Muscle of leg (tissue), 16 donors: ENCODE measurements around the gene MIA. TPM values are rescaled to one million over a fixed set of nuclear protein-coding genes. Genes with fewer than 3 reads are reported as not detected.
"Not testable (repeated sequence)": the region's sequence is repeated elsewhere in the genome, so short reads cannot be mapped to it uniquely, and the experiment has no call there.

Experiments used
- DNase-seq: peaks from one replicate; pipeline ENCODE4 v3.0.0; 2013
- H3K27ac ChIP-seq: one replicate; pipeline ENCODE4 v1.5.1; 2013; ENCODE audit warnings: mild to moderate bottlenecking, low read length, control low read depth
- H3K27me3 ChIP-seq: one replicate; pipeline ENCODE4 v1.6.1; 2013; ENCODE audit warnings: low read length; ENCODE audit not compliant: control insufficient read depth, insufficient read depth
- H3K36me3 ChIP-seq: one replicate; pipeline ENCODE4 v1.6.1; 2013; ENCODE audit warnings: low read length; ENCODE audit not compliant: control insufficient read depth, insufficient read depth
- H3K4me1 ChIP-seq: one replicate; pipeline ENCODE4 v1.6.1; 2013; ENCODE audit warnings: low read length; ENCODE audit not compliant: control insufficient read depth, insufficient read depth
- H3K4me3 ChIP-seq: one replicate; pipeline ENCODE4 v1.5.1; 2013; ENCODE audit warnings: low read length, control low read depth
- H3K9me3 ChIP-seq: replicated peaks from 2 replicates; pipeline ENCODE4 v1.6.1; 2013; ENCODE audit warnings: low read depth, low read length; ENCODE audit not compliant: control insufficient read depth
- WGBS: methylation state at CpG from one replicate; pipeline ENCODE4 v1.1.5; 2013; ENCODE audit warnings: missing lambda C conversion rate; ENCODE audit not compliant: insufficient coverage; 5-methylcytosine and 5-hydroxymethylcytosine counted together
- long read RNA-seq, 11 donors: transcript quantifications; one replicate each; lab custom pipeline, GENCODE V29; 2026
- polyA plus RNA-seq, 8 donors: library from polyadenylated mRNA; unstranded; fragments of 120-200 nt; gene quantifications; one replicate each; pipeline versions ENCODE4 v1.2.1 to v1.2.3, GENCODE V29; 2013; ENCODE audit warnings: inconsistent platforms in 1 of 8, low replicate concordance in 1 of 8; ENCODE audit not compliant: insufficient read length in 8 of 8, insufficient read depth in 1 of 8
- total RNA-seq: library from RNA; stranded (reverse); fragments of 120-200 nt; gene quantifications from one replicate; pipeline ENCODE4 v1.2.4, GENCODE V29; 2013

The MIA gene
- total RNA-seq (3.3 TPM), polyA plus RNA-seq (1 to 10 TPM in 6 of 8 donors, under 1 TPM in 1, not detected in 1; 0.67 to 5.9 (median 2.9) TPM)
- long read RNA-seq, donor 1: 0 reads
- long read RNA-seq, donor 2: 0 reads
- long read RNA-seq, donor 3, partial matches to known transcripts: 0 of 1 reads
- long read RNA-seq, donor 3, other reads (novel, unspliced or antisense): 0 of 1 reads
- long read RNA-seq, donor 4: 0 reads
- long read RNA-seq, donor 5, transcript MIA-201 (4 exons, 632 nt): major isoform, 5 of 6 reads
- long read RNA-seq, donor 5, partial matches to known transcripts: 0 of 6 reads
- long read RNA-seq, donor 5, other reads (novel, unspliced or antisense): 0 of 6 reads
- long read RNA-seq, donor 6: 0 reads
- long read RNA-seq, donor 7, partial matches to known transcripts: 0 of 2 reads
- long read RNA-seq, donor 7, other reads (novel, unspliced or antisense): 0 of 2 reads
- long read RNA-seq, donor 8, partial matches to known transcripts: 0 of 1 reads
- long read RNA-seq, donor 8, other reads (novel, unspliced or antisense): 0 of 1 reads
- long read RNA-seq, donor 9: 0 reads
- long read RNA-seq, donor 10: 0 reads
- long read RNA-seq, donor 11: 0 reads

- H3K27ac ChIP-seq: no peak within 1 kb of the TSS
- peaks cover 2% of the 10 kb centered on the region for H3K36me3 ChIP-seq
- no CpG with 5 or more reads among the region's 9 CpGs for WGBS
- peaks cover 15% of the 10 kb centered on the region for H3K4me1 ChIP-seq
- no peaks in the 10 kb centered on the region for H3K27me3 ChIP-seq
- DNase-seq: no peak
- no peak within 1 kb of the TSS for H3K4me3 ChIP-seq
- H3K9me3 ChIP-seq: no peaks in the 10 kb centered on the region
These were observed at the start of gene MIA for GRCh38 chr19:40774916-40775631. Gene MIA, plus strand, starts transcription at chr19:40775521. Its CDS starts 22 bp downstream, at chr19:40775543.

DNA sequence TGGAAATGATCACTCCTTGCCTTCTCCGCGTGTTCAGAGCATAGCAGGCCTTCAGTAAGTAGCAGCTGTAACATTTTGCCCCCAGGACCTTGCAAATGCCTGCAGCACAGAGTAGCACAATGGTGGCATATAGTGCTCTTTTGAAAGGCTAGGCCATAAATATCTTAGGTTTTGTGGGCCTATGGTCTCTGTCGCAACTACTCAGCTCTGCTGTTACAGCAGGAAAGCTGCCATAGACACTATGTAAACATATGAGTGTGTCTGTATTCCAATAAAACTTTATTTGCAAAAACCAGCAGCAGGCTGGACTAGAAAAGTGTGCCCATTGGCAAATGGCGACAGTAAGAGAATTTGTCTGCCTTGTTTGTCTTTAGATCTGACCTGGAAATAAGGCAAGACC is 49.0 kb upstream of the MIA start:
- 95% methylated on average over 2 of the region's 4 CpGs for WGBS
- Histone ChIP-seq H3K27me3 (no peaks in the 10 kb centered on the region), H3K36me3 (peaks cover 71% of the 10 kb centered on the region), H3K9me3 (no peaks in the 10 kb centered on the region), H3K4me3 (no peak overlapping the region), H3K4me1 (no peaks in the 10 kb centered on the region), H3K27ac (no peak overlapping the region)
- no peak for DNase-seq

GRCh38 chr19:40730065-40730464 is 45.3 kb upstream of the MIA start:
- H3K27me3 ChIP-seq, H3K9me3 ChIP-seq, H3K4me3 ChIP-seq, DNase-seq, H3K4me1 ChIP-seq, H3K27ac ChIP-seq: not testable (repeated sequence)
- H3K36me3 ChIP-seq: peaks cover 80% of the 10 kb centered on the region
- 87% methylated on average over 3 of the region's 5 CpGs for WGBS

GRCh38 chr19:40732304-40732703 is 43.0 kb upstream of the MIA start:
- not testable (repeated sequence) for H3K4me1 ChIP-seq, H3K4me3 ChIP-seq, H3K9me3 ChIP-seq, H3K27me3 ChIP-seq, DNase-seq, H3K27ac ChIP-seq
- H3K36me3 ChIP-seq: peaks cover 83% of the 10 kb centered on the region
- no CpG with 5 or more reads among the region's 16 CpGs for WGBS

DNA sequence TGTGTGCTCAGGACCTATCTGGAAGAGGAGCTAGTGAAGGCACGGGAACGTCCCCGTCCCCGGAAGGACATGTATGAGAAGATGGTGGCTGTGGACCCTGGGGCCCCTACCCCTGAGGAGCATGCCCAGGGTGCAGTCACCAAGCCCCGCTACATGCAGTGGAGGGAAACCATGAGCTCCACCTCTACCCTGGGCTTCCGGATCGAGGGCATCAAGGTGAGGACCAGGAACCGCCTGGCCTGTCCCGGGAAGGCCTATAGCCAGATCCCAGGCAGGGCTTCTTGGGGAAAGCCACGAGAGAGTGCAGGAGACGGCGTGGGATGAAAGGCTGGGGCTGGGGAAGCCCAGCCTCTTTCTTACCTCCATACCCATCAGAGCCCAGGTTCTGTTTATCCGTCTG is 42.2 kb upstream of the MIA start:
- no peak for DNase-seq
- Histone ChIP-seq H3K36me3 (peaks cover 82% of the 10 kb centered on the region), H3K27ac (no peak overlapping the region), H3K27me3 (no peaks in the 10 kb centered on the region), H3K4me1 (no peaks in the 10 kb centered on the region), H3K4me3 (no peak overlapping the region), H3K9me3 (no peaks in the 10 kb centered on the region)
- 93% methylated on average over 8 of the region's 13 CpGs for WGBS

DNA sequence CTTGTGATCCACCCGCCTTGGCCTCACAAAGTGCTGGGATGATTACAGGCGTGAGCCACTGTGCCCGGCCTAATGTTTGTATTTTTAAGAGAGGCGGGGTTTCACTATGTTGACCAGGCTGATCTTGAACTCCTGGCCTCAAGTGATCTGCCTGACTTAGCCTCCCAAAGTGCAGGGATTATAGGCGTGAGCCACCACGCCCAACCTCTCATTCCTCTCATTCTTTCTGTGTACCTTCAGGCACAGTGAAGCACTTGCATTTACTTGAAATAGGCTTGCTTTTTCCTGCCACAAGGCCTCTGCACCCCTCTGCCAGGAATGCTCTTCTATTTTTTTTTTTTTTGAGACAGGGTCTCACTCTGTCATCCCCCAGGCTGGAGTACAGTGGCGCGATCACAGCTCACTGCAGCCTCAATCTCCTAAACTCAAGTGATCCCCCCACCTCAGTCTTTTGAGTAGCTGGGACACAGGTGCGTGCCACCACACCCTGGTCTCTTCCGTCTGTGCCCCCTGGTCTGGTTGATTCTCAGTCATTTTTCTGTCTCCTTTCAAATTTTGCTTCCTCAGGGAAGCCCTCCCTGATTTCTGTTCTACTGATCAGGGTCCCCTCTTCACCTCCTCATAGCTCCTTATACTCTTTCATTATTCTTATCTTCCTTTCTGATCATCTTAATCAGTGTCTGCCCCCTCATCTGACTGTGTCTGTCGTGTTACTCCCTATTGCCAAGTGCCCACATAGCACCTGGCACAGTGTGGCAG is 40.1 kb upstream of the MIA start:
- peaks cover 86% of the 10 kb centered on the region for H3K36me3 ChIP-seq
- H3K4me1 ChIP-seq: peaks cover 2% of the 10 kb centered on the region
- H3K4me3 ChIP-seq: no peak overlapping the region
- no peaks in the 10 kb centered on the region for H3K27me3 ChIP-seq
- no peaks in the 10 kb centered on the region for H3K9me3 ChIP-seq
- DNase-seq: no peak
- 90% methylated on average over 9 of the region's 11 CpGs for WGBS
- no peak overlapping the region for H3K27ac ChIP-seq

DNA sequence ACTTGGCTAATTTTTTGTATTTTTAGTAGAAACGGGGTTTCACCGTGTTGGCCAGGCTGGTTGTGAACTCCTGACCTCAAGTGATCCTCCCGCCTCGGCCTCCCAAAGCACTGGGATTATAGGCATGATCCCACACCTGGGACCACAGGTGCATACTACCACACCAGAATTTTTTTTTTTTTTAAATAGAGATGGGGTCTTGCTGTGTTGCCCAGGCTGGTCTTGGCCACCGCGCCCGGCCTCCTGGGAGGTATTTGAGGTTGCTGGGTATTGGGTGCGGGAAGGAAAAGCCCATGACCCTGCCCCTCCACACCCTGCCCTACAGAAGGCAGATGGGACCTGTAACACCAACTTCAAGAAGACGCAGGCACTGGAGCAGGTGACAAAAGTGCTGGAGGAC is 38.7 kb upstream of the MIA start:
- H3K9me3 ChIP-seq: no peaks in the 10 kb centered on the region
- H3K36me3 ChIP-seq: peaks cover 78% of the 10 kb centered on the region
- peaks cover 10% of the 10 kb centered on the region for H3K4me1 ChIP-seq
- H3K4me3 ChIP-seq: no peak overlapping the region
- no peaks in the 10 kb centered on the region for H3K27me3 ChIP-seq
- no peak for DNase-seq
- no peak overlapping the region for H3K27ac ChIP-seq
- WGBS: 72% methylated on average over 5 of the region's 9 CpGs

DNA sequence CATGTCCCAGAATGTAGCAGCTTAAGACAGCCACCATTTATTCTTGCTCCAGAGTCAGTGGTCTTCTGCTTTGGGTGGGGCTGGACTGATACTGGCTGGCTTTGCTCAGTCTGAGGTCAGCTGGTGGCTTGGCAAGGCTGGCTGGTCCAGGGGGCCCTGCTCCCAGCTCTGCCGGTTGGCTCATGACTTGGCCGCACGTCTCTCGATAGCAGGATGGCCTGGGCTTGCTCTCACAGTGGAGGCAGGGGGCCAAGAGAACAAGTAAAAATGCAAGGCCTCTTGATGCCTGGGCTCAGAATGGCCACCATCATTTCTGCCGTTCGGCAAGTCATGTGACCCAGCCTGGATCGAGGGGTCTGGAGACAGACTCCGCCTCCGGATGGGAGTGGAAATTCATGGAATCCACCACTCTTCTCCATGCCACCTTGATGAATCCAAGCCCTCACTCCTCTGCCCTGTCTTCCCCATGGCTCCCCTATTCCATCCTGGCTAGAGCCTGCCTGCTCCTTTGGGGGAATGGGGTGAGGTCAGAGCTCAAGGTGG is 38.1 kb upstream of the MIA start:
- Histone ChIP-seq H3K27ac (no peak overlapping the region), H3K4me1 (peaks cover 10% of the 10 kb centered on the region), H3K27me3 (no peaks in the 10 kb centered on the region), H3K4me3 (no peak overlapping the region), H3K36me3 (peaks cover 76% of the 10 kb centered on the region), H3K9me3 (no peaks in the 10 kb centered on the region)
- WGBS: 77% methylated on average over 4 of the region's 9 CpGs
- DNase-seq: no peak

DNA sequence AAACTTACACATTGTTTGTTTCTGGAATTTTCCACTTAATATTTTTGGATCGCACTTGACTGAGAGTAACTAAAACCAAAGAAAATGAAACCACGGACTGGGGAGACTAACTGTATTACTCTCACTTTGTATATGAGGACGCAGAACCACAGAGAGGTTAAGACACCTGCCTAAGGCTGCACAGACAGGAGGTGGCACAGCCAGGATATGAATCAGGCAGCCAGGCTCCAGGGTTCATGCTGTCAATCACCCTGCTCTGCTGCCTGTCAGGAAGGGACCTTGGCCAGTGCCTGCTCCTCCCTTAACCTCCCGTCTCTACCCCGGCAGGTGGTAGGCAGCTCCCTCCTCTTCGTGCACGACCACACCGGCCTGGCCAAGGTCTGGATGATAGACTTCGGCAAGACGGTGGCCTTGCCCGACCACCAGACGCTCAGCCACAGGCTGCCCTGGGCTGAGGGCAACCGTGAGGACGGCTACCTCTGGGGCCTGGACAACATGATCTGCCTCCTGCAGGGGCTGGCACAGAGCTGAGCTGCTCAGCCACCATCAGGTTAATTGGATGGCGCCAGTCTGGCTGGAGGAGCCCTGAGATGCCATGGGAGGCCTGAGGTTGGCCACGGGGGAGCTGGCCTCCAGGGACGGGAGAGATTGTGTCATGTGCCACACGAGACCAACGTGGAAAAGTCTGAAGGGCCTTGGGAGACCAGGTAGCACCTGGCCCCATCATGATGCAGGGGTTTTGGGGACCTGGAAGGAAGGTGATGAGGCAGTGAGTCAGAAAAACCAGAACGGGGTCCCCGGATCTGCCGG is 36.1 kb upstream of the MIA start:
- Histone ChIP-seq H3K27ac (no peak overlapping the region), H3K27me3 (no peaks in the 10 kb centered on the region), H3K4me1 (peaks cover 10% of the 10 kb centered on the region), H3K36me3 (peaks cover 57% of the 10 kb centered on the region), H3K9me3 (no peaks in the 10 kb centered on the region), H3K4me3 (no peak overlapping the region)
- DNase-seq: no peak
- WGBS: 80% methylated on average over 21 of the region's 22 CpGs
